BJ (cell line): ENCODE data around the gene GPR171. TPM values are rescaled to one million over a fixed set of nuclear protein-coding genes. Genes with fewer than 3 reads are reported as not detected.

Source experiments
- CTCF ChIA-PET: fragments of 350-600 bp; formaldehyde crosslinking; extraction: SDS; loops from one replicate; lab custom pipeline; 2021; ENCODE audit warnings: antibody characterized with exemption, inconsistent platforms; lab: Yijun Ruan, JAX
- POLR2A ChIA-PET: fragments of 300-600 bp; sonication (Branson Sonifier 250); formaldehyde crosslinking; extraction: SDS; loops from one replicate; lab custom pipeline; 2021; ENCODE audit warnings: antibody characterized with exemption; lab: Charles Lee
- DNase-seq: peaks from one replicate; pipeline ENCODE4 v3.0.0-alpha.2; 2011; ENCODE audit warnings: low read depth
- H3K27me3 ChIP-seq: 2 replicates; pipeline ENCODE4 v1.6.0; 2011; ENCODE audit warnings: low read length; ENCODE audit not compliant: control insufficient read depth, insufficient read depth
- H3K36me3 ChIP-seq: 2 replicates; pipeline ENCODE4 v1.5.1; 2011; ENCODE audit warnings: low read length; ENCODE audit not compliant: control insufficient read depth, insufficient read depth
- H3K4me3 ChIP-seq: 2 replicates; pipeline ENCODE4 v1.5.1; 2011; ENCODE audit warnings: low read depth, mild to moderate bottlenecking, control low read depth, low read length
- CTCF ChIP-seq: IDR thresholded peaks from 2 replicates; pipeline ENCODE4 v1.5.1; 2011; ENCODE audit warnings: low read depth, mild to moderate bottlenecking, control low read depth, inconsistent platforms, low read length, moderate library complexity; ENCODE audit not compliant: insufficient read depth
- polyA plus RNA-seq: library from polyadenylated mRNA; depleted of rRNA; stranded (reverse); fragments of >200 nt; gene quantifications from 2 replicates; pipeline ENCODE4 v1.2.3, GENCODE V29; 2011

GPR171 gene
- polyA plus RNA-seq, 1 experiment = not detected

DNA sequence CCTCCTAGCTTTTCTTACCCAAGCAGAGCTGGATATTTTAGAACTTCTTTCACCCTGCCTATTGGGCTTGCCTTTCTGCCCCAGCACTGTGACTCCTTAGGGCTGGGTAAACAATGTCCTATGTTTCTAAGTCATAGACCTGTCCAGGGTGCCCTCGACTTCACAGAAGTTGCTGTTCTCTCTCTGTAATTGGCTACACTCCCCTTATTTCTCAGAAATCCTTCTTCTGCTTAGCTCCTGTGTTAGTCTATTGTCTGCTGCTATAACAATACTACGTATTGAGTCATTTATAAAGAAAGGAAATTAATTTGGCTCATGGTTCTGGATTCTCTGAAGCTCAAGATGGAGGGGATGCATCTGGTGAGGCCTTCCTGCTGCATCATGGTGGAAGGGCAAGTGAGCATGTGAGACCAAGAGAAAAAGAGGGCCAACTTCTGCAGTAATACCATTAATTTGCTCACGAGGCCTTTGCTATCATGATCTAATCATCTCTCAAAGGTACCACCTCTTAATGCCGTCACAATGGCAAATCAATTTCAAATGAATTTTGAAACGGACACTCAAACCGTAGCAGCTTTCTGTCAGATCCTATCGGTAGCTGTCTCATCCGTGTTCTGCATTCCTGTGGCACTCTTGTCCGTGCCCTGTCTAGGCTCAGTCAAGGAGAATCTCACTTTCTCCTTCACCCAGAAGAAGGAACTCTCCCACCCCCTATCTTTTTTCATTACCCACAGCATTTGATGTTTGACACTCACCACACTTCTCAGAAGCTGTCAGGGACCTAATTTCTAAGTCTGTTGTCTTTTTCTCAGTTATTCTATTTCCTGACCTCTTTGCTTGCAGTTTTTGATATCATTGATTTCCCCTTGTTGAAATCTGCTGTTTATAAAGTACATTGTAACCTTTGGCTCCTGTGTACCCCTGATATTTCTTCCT lies 22.3 kb upstream of the GPR171 start:
- DNase-seq = no peak
- POLR2A ChIA-PET = no interaction called here
- TF ChIP-seq CTCF = no peak
- Histone ChIP-seq H3K4me3 (no peak overlapping the region), H3K27me3 (no peaks in the 10 kb centered on the region), H3K36me3 (no peaks in the 10 kb centered on the region)
- CTCF ChIA-PET = interaction anchor here (0.7 to 6.1 kb wide), 9 partner anchors 8 to 612 kb away, joined by 3 to 80 read pairs (median 4); partner anchors contain the start of gene P2RY14

DNA sequence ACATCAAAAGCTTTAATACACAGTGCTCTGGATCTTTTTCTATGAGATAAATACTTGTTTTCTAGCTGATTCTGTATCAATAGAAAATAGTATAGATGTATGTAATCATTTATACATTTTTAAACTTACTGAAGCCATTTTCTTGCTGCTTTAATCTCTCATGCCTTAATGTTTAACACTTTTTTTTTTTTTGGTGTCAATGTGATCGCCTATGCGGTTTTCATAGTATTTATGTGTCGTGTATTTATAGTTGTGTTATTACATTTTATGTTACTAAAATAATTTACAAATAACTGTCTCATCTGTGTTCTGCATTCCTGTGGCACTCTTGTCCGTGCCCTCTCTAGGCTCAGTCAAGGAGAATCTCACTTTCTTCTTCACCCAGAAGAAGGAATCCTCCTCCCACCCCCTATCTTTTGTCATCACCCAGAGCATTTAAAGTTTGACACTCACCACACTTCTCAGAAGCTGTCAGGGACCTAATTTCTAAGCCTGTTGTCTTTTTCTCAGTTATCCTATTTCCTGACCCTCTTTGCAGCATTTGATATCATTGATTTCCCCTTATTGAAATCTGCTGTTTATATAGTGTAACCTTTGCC lies 21.4 kb upstream of the GPR171 start:
- Histone ChIP-seq H3K4me3 (no peak overlapping the region), H3K36me3 (no peaks in the 10 kb centered on the region), H3K27me3 (no peaks in the 10 kb centered on the region)
- ChIA-PET POLR2A (no interaction called here), CTCF (interaction anchor here (1.0 to 1.2 kb wide), 2 partner anchors 11 to 54 kb away, joined by 3 read pairs; partner anchors contain the start of gene P2RY14)
- DNase-seq = no peak
- no peak for TF ChIP-seq CTCF

GRCh38 chr3:151219056-151219455 lies 16.0 kb upstream of the GPR171 start:
- POLR2A ChIA-PET = no interaction called here
- TF ChIP-seq CTCF = no peak
- CTCF ChIA-PET = interaction anchor here (0.6 to 4.9 kb wide), 4 partner anchors 8 to 73 kb away, joined by 3 to 33 read pairs (median 8); no protein-coding TSS in a partner anchor

GRCh38 chr3:151218136-151218535 lies 15.1 kb upstream of the GPR171 start:
- TF ChIP-seq CTCF = no peak
- Histone ChIP-seq H3K4me3 (no peak overlapping the region), H3K36me3 (no peaks in the 10 kb centered on the region), H3K27me3 (no peaks in the 10 kb centered on the region)
- POLR2A ChIA-PET = interaction anchor here (0.6 kb wide), 1 partner anchor 12 kb away, joined by 3 read pairs; no protein-coding TSS in a partner anchor
- DNase-seq = no peak
- CTCF ChIA-PET = interaction anchor here (0.6 to 4.9 kb wide), 5 partner anchors 9 to 74 kb away, joined by 3 to 33 read pairs (median 4); no protein-coding TSS in a partner anchor

More at GRCh38 chr3:151219056-151219455, 16.0 kb upstream of the GPR171 start:
- Histone ChIP-seq H3K4me3 (no peak overlapping the region), H3K27me3 (no peaks in the 10 kb centered on the region), H3K36me3 (no peaks in the 10 kb centered on the region)
- peak; percentile 75 for DNase-seq
